Left colon (tissue), 2 donors: ENCODE data around the gene GANC. TPM values are rescaled to one million over a fixed set of nuclear protein-coding genes. Genes with fewer than 3 reads are reported as not detected.

Experiments
- ATAC-seq: fragments of 200-7000 bp; cut with Tn5 transposase; one replicate; pipeline ENCODE4 v1.9.1; 2020; ENCODE audit warnings: mild to moderate bottlenecking, moderate library complexity
- DNase-seq, 2 donors: peaks; one replicate each; pipeline ENCODE4 v3.0.0-alpha.2; 2020
- intact Hi-C, 2 donors: fragments of 100-400 bp; cut with DNase I in 1 of 2; cut with micrococcal nuclease in 1 of 2; formaldehyde crosslinking; loops; one replicate each; pipeline versions ENCODE4 v1.11.2 to v1.14.0; 2022; cut with DNase I, micrococcal nuclease
- total RNA-seq, 2 donors: library from RNA; stranded (reverse); fragmentation: NEBNext Ultra II Directional; extraction: Animal tissue kit (Norgen Biotek cat#: 25700); gene quantifications; one replicate each; pipeline ENCODE4 v1.2.1, GENCODE V29; 2021
- donor health status: DM: no; HTN: no; CAD: no.
- donor health status: DM: yes; HTN: yes; CAD: no.

Gene GANC
- total RNA-seq, 2 donors from 2014 or later, result 49.8 to 53.4 TPM

DNA sequence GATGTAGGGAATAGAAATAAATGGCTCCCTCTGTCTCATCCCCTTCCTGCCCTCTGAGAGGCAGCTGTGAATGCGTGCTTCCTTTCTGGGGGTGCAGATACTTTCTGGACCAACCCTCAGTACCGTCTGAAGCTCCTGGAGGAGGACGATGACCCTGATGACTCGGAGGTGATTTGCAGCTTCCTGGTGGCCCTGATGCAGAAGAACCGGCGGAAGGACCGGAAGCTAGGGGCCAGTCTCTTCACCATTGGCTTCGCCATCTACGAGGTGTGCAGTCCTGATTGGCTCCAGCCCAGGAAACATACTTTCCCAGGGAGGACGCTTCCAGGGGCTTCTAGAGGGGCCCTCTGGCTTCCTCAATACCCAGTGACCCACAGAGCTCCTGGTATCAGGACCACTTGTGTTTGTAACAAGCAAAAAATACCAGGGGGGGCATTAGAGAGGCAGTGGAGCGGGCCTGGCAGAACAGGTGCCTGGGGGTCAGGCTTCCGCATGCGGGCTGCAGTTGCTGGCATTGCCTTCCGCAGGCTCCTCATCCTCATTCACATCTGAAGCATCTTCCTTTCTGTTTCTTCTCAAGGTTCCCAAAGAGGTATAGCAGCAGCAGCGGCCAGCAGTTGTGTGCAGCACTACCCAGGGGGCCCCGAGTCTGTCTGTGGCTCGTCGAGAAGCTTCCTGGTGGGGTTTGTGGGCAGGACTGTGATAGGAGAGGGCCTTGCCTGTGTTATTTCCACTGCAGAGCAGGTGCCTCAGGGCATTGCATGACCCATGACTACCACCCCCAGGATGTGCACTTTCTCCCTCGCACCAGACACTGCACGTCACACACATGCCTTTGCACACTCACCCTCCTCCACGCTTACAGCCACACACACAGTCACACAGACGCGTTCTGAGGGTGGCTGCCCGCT, 128.8 kb downstream of the GANC start:
- DNase-seq (no peak), ATAC-seq (no peak)
- intact Hi-C loops, result no loop called here

DNA sequence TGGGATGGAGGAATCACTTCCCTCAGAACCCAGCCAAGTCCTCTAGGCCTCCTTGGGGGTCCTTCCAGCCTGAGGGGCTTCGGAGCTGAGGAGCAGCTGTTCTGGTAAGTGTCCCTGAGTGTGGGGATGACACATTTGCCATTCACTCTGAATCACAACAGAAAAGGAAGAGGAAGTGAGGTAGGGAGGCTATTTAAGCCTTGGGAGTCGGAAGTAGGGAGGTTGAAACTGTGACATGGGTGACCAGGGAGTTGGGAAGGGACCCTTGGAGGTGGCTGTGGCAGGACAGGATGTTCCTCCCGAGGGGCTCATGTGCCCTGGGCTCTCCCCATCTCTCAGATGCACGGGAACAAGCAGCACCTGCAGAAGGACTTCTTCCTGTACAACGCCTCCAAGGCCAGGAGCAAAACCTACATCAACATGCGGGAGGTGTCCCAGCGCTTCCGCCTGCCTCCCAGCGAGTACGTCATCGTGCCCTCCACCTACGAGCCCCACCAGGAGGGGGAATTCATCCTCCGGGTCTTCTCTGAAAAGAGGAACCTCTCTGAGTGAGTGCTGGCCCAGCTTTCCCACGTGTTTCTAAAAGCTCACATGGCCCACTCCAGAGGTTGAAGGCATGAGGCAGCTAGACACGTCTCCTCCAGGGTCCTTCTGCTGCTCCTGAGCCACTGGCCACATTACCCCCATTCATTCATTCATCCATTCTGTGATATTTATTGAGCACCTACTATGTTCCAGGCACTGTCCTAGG, 129.6 kb downstream of the GANC start:
- intact Hi-C loops, result no loop called here
- DNase-seq (no peak), ATAC-seq (no peak)

GRCh38 chr15:42403389-42403788, 130.4 kb downstream of the GANC start:
- intact Hi-C loops, result no loop called here
- ATAC-seq, result no peak
- no peak for DNase-seq

- ATAC-seq (no peak), DNase-seq (no peak)
- intact Hi-C loops, result no loop called here
Measured at GRCh38 chr15:42404461-42405235, 131.6 kb downstream of the GANC start.

GRCh38 chr15:42405863-42406482, 133.0 kb downstream of the GANC start:
- ATAC-seq (peak; percentile 34), DNase-seq (no peak)
- intact Hi-C loops, result no loop called here

Other genes with a start within 250 kb of the GANC start
- gene PLA2G4D, start 178.6 kb upstream of the GANC start, total RNA-seq, result under 1 TPM; 0.18 to 0.31 TPM
- 10 to 100 TPM; 44.1 to 73.5 TPM for gene PLA2G4F, start 116.6 kb upstream of the GANC start, total RNA-seq
- gene VPS39, start 64.9 kb upstream of the GANC start, total RNA-seq, result 10 to 100 TPM; 56.0 to 56.2 TPM
- 100 to 1,000 TPM in 1 of 2 donors, 10 to 100 TPM in 1; 82.8 to 104 TPM for gene TMEM87A, start 232 bp downstream of the GANC start, total RNA-seq
- gene CAPN3, start 86.3 kb downstream of the GANC start, total RNA-seq, result 10 to 100 TPM; 12.9 to 13.8 TPM
- 10 to 100 TPM; 32.8 to 48.6 TPM for gene ZNF106, start 217.9 kb downstream of the GANC start, total RNA-seq
- 10 to 100 TPM; 62.4 to 97.3 TPM for gene SNAP23, start 222.4 kb downstream of the GANC start, total RNA-seq